GM21576 (cell line): ENCODE measurements around the gene ARSJ.
"Not testable (repeated sequence)": the region's sequence is repeated elsewhere in the genome, so short reads cannot be mapped to it uniquely, and the experiment has no call there.

ENCODE experiments used
- ATAC-seq: cut with Tn5 transposase; IDR thresholded peaks from one replicate; pipeline ENCODE4 v1.9.1; 2021; ENCODE audit warnings: mild to moderate bottlenecking, moderate library complexity; ENCODE audit not compliant: unreplicated experiment

Gene ARSJ

DNA sequence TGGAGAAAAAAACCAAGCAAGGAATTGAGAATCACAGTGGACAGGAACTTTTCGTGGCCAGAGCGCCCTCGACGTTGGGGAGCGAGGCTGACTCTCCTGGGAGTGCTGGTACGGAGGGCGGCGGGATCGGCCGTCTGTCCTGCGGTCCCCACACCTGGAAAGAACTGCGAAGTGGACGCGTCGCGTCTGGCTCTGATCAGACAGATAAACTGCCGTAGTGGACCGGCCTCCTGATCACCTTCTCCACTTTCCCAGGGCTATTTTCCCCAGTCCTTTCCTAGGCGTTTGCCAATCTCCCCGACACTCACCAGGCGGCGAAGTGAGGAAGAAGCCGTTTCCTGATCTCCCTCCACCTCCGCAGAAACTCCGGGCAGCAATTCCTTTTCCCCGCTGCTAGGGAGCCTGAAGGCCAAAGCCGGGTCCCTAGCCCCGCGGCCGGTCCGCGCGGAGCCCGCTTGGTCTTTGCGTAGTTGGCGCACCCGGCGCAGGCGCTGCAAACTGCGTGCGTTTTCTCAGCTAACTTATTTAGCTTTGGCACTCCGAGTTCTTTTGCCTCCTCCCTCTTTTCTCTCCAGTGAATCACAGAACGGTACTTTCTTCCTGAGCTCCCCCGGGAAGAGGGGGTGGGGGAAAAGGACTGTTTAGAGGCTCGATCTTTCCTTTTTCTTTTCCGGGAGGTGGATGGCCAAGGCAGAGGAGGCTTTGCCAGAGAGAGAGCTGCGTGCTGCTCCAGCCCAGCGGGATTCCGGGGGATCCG is at the start of gene ARSJ:
TSS of gene ARSJ (minus strand) at position 500 of the 757 bp plus-strand sequence. CDS start 813 bp downstream, outside the sequence.
- no peak for ATAC-seq

GRCh38 chr4:114028071-114028470 is 48.6 kb upstream of the ARSJ start:
- no peak for ATAC-seq

GRCh38 chr4:114027596-114027995 is 48.1 kb upstream of the ARSJ start:
- ATAC-seq = no peak

- no peak for ATAC-seq
Measured at GRCh38 chr4:114026447-114026846, 47.0 kb upstream of the ARSJ start.

DNA sequence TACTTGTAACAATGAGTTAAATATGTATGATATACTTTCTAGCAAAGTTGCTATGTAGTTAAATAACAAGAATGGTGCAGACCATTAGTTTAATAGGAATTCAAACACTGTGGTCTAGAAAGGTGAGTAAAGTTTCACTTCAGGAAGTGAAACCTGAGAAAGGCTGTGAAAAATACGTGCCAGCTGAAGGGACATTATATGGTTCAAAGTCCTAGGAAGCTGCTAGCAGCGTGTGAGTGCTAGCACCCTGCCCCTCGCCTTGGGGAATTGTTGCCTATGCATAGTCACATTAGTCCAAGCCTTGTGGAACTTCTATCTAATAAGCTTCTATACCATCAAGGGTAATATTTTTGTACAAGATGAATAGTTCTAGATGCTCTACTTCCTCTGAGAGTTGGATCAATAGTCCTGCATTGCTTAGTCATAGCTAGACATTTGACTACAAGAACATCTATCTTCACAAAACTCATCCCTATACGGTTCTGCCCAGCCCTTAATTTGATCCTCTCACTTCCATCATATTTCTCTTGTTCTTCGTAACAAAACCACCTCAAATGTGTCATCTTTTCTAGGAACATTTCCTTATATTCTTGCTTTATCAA is 45.8 kb upstream of the ARSJ start:
- peak; percentile 77 for ATAC-seq

DNA sequence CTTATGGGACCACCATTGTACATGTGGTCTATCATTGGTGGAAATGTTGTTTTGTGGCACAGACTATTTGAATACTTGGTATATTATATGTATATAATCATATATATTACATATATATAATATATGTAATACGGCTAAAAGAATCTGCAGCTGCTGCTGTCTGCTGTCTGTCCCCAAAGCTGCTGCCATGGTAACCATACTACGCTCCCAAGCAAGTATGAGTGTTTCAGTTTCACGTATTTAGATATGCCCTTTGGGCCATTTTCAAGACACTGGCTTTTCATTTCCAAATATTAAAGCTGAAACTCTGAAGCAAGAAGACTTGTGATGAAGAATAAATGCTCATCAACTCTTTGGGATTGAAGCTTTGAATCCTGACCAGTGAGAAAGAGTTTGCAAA is 42.0 kb upstream of the ARSJ start:
- ATAC-seq = no peak

GRCh38 chr4:114019969-114020358 is 40.5 kb upstream of the ARSJ start:
- ATAC-seq = no peak

- ATAC-seq = no peak
Measured at GRCh38 chr4:114019276-114019968, 40.0 kb upstream of the ARSJ start.

- no peak for ATAC-seq
Measured at GRCh38 chr4:114017120-114017917, 37.9 kb upstream of the ARSJ start.

GRCh38 chr4:114015444-114015899 is 36.0 kb upstream of the ARSJ start:
- ATAC-seq = no peak

DNA sequence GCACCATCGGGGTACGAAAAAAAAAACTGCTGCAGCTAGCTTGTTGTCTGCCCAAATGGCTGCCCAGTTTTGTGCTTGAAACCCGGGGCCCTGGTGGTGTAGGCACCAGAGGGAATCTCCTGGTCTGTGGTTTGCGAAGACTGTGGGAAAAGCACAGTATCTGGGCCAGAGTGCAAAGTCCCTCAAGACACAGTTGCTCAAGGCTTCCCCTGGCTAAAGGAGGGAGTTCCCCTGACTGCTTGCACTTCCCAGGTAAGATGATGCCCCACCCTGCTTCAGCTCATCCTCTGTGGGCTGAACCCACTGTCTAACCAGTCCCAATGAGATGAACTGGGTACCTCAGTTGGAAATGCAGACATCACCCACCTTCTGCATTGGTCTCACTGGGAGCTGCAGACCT is 33.8 kb upstream of the ARSJ start:
- ATAC-seq = not testable (repeated sequence)

DNA sequence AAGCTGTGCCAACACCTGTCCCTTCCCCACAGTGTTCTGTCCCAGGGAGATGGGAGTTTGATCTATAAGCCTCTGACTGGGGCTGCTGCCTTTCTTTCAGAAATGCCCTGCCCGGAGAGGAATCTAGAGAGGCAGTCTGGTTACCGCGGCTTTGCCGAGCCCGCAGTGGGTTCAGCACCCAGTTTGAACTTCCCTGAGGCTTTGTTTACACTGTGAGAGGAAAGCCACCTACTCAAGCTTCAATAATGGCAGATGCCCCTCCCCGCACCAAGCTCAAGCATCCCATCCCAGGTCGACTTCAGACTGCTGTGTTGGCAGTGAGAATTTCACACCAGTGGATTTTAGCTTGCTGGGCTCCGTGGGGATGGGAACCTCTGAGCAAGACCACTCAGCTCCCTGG is 33.3 kb upstream of the ARSJ start:
- ATAC-seq = no peak

DNA sequence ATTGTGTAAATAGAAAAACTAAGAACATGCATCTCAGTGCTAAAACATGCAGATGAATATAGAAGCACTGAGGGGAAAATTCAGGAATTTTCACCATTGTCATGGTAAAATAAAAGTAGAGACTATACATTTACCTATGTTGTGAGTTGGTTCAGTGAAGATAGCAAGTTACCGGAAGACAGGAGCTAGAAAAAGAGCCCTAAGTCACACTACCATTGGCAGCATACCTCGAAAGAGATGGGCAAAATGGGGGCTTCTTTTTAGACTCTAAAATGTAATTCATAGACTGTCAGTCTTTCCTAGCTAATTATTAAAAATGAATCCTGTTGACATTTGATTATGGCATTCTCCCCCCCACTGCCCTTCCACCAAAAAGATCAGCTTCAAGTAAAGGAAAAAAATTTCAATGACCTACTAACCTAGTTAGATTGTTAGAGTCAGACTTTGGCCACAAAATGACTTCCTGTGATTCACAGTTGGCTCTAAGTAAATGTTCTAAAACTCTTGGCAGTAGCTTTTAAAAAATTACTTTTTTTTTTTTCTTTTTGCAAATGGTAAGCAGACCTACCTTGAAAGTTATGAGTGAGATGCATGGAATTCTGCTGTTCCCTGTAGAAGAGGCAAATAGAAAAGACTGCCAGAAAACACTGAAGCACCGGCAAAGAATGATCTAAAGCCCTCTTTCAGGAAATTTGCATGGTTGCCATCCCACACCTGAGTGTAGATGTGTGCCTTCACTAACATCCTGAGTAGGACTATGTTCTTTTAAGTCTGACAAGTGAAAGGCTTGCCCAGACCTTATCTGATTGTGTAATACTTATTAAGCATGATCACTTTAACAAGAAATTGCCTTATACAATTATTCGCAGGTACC is 26.4 kb upstream of the ARSJ start:
- ATAC-seq = no peak

- ATAC-seq = not testable (repeated sequence)
Measured at GRCh38 chr4:114004483-114005226, 25.2 kb upstream of the ARSJ start.

- no peak for ATAC-seq
Measured at GRCh38 chr4:113998531-113998930, 19.1 kb upstream of the ARSJ start.

- no peak for ATAC-seq
Measured at GRCh38 chr4:113998079-113998478, 18.6 kb upstream of the ARSJ start.

DNA sequence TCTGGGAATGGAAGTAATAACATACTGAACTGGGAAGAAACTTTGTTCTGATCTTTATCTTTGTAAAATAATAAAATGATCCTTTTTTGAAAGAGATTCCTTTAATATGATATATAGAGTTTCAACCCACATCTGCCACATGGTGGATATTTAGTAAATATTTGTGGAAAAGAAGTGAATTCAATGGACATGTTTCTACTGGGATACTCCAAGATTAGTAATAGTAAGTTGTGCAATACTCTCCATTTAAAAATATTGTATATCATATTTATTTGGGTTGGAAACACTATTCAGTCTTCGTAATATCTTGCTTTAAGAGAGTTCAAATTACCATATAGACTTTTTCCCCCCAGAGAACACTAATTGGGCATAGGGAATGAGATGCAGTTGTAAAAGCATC is 17.8 kb upstream of the ARSJ start:
- ATAC-seq = no peak

- ATAC-seq = no peak
Measured at GRCh38 chr4:113996599-113997177, 17.2 kb upstream of the ARSJ start.

DNA sequence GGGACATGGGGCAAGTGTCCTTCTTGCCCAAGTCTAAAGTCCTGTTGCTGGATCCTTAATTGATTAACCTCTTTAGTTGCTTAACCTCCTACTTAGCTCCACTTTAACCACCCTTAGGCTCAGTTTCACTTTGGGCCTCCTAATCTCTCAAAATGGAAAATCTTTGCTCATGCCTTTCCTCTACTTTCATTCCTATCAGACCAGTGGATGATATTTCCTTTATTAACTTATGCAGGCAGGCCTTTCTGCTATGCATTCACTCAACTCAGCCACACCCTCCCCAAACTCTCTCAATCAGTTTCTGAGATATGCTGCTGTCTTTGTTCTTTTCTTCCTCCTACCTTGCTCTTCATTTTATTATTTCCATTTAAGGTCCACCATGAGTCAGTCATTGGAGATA is 14.4 kb upstream of the ARSJ start:
- no peak for ATAC-seq
